AG08395 (cell line): ENCODE results near the gene MUSTN1.
A peak's percentile ranks its signal among the peaks of the same experiment; 100 is the strongest.

ENCODE experiments used
- DNase-seq: peaks from one replicate; pipeline ENCODE4 v3.0.0; 2012; ENCODE audit warnings: mixed read lengths, low spot score

The MUSTN1 gene

DNA sequence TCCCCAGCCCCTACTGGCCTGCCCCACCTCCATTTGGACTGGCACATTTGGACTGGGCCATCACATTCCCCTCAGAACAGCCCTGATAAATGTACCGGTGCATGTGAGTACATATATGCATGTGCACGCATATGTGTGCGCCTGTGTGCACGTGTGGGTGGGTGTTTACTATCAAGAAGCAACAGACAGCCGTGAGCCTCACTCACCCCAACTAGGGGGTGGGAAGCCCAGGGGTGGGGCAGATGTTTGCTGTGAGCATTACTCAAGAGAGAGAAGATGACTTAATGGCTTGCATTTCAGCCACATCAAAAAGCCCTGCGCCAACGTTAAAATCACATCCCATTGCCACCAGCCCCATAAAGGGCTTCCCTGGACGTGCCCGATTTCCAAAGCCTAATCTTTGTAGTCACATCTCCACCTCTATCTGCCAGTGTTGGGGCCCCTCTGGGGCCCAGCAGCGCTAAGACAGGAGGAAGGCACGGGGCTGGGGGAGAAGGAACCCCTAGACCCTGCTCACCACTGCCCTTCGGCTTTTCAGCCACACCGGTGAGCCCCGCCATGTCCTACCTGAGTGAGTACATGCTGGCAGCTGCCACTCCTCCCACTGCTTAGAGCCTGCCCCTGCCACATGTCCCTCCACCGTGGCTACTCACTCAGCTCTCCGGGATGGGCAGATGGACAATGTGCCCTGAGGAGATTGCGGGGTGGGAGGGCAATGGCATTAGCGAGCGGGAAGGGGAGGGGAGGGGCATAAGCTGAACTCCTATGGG is 29.4 kb downstream of the MUSTN1 start:
- DNase-seq = no peak

DNA sequence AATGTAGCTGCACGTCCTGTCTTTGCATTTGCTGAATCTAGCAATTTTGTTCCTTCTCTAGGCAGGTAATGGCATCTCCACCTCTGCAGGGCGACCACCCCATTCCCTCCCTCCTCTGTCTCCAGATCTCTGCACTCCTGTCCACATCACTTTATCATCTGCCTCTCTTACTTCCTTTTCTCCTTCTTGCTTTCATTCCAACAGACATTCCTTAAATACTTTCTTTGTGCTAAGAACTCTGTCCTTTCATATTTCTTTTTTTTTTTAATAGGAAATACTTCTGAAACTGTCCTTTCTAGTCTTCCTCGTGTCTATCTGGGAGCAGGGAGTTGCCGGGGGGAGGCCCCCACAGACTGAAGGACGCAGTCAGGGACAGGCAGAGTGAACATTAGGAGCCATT is 33.0 kb downstream of the MUSTN1 start:
- DNase-seq = peak; percentile 26

- DNase-seq = no peak
Measured at GRCh38 chr3:52800079-52800478, 34.7 kb downstream of the MUSTN1 start.

DNA sequence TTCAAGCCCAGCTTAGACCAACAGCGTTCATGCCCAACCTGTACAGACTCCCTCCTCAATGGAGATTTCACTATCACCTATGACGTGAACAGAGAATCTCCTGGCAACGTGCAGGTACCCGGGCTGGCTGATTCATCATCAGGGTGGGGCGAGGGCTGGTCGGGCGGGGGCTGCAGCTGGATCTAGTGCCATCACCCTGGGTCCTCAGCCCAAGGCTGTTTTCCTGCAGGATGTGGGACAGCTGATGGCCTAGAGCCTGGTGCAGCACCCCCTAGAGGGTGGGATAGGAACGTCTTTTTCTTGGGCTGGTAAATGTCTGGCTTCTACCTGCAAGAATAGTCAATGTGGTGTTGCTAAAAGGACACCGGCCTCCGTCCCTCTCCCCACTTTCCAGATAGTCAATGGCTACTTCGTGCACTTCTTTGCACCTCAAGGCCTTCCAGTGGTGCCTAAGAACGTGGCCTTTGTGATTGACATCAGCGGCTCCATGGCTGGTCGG is 35.8 kb downstream of the MUSTN1 start:
- no peak for DNase-seq

- no peak for DNase-seq
Measured at GRCh38 chr3:52798376-52798977, 36.3 kb downstream of the MUSTN1 start.

DNA sequence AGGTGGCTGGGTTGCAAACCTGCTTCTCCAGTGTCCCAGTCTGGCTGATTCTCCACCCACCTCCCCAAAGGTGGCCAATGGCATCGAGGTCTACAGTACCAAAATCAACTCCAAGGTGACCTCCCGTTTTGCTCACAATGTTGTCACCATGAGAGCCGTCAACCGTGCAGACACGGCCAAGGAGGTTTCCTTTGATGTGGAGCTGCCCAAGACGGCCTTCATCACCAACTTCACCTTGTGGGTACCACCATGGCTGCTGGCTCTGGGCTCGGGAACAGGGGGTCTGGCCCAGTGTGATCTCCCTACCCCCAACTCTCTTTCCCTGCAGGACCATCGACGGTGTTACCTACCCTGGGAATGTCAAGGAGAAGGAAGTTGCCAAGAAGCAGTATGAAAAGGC is 38.4 kb downstream of the MUSTN1 start:
- DNase-seq = no peak

DNA sequence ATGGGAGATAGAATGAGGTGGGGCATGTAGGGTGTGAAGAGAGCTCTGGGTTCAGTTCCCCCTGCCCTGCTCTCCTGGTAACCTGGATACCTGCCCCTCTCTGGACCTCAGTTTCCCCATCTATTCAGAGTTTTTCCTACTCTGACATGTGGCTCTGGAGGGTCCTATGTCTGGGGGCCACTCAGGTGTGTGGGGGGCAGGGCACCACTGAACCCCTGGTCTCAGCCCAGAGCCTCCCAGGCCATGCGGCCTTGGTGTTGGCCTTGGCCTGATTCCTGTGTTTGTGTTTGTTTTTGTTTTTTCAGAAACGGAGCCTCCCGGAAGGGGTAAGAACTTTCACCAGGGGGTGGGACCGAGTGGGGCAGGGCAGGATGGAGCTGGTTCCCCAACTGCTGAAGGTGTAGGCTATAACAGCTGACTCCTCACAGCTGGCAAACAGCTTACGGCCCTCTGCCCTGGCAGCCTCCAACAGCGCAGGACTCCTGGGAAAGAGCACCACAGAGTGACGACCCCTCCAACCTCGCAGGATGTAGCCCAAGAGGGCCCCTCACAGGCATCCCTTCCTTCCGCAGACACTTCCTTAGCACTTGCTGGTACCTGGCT is 39.4 kb downstream of the MUSTN1 start:
- DNase-seq = no peak

DNA sequence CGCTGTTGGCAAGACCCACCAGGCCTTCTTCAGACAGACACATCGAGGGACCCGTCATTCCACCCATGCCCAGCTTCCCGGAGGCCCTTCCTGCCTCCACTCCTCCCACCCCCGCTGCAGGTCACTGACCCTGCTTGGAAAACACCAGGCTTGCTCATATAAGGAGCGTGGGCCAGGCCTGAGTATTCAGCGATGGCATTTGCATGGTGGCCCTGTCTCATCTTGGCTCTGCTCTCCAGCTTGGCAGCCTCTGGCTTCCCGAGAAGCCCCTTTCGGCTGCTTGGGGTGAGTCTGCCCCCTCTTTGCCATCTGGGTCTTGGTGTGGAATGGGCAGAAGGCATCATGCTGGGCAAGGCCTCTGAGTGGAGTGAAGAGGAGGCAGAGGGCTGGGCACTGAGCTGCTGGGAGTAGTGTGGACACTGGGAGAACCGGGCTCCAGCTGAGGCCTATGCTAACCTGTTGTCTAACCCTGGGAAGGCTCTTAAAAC is 40.2 kb downstream of the MUSTN1 start, which contains the start of gene ITIH3:
Gene ITIH3, plus strand, starts transcription at position 185 of the 488 bp plus-strand sequence. Its CDS starts 8 bp downstream, at position 193.
- no peak for DNase-seq

DNA sequence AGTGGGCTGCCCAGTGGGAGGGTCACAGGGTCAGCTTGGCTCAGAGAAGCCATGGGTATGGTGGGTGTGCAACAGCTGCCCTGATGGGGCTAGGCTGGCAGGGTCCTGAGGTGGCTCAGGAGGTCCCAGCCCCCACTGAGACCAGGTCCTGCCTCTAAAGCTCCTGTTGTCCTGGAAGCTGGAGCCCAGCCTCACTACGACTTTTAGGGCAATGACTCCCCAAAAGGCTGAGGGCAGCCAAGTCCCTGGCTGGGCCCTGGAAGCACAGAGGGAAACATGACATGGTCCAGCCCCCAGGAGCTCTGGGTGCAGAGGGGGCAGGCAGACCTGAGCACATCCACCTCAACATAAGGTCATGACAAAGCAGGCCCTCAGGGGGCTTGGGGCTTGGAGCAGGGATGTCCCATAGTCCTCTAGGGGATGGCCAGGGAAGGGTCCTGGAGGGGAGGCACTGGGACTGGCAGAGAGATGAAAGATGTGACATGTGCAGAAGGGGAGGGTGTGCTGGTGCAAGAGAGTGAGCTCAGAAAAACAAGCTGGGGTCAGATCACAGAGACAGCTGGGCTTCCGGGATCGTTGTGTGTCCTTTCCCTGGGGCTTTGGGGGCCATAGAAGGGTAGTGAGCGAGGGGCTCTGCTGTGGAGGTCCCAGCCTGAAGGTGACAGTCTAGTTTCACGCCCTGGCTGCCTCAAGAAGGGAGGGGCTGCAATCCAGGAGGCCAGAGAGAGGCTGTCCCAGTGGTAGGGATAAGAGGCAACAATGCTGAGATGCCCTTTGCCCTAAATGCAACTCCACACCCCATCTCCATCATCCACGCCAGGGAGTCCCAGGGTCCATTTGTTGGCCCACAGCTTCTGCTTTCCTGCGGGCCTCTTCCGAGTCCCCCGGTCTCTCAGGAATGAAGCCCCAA is 40.9 kb downstream of the MUSTN1 start:
- DNase-seq = no peak

DNA sequence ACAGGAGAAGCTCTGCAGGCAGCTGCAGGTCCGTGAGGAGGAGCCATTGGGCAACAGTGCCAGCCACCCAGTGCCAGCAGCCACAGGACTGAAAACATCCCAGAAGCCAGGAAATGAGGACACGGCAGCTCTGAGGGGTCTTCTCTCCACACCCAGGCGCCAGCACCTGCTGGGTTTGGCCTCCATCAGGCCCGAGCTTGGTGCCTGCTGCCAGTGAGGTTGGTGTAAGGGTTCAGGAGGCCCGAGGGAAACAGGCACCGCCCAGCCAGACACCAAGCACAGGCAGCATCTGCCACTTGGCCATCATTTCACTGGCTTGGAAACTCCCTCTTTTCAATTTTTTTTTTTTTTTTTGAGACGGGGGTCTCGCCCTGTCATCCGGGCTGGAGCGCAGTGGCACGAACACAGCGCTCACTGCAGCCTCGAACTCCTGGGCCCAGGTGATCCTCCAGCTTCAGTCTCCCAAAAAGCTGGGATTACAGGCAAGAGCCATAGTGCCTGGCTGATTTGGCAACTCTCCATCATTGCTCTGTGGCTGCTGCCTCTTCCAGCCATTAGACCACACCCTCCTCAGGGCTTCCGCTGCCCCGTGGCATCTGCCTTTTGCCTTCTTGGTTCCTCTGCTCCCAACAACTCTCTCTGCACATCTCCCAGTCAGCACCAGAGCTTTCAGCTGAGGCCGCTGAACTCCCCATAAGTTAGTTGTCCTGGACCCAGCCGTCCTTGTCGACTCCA is 41.7 kb downstream of the MUSTN1 start:
- peak; percentile 65 for DNase-seq

- DNase-seq = no peak
Measured at GRCh38 chr3:52792413-52792812, 42.4 kb downstream of the MUSTN1 start.

DNA sequence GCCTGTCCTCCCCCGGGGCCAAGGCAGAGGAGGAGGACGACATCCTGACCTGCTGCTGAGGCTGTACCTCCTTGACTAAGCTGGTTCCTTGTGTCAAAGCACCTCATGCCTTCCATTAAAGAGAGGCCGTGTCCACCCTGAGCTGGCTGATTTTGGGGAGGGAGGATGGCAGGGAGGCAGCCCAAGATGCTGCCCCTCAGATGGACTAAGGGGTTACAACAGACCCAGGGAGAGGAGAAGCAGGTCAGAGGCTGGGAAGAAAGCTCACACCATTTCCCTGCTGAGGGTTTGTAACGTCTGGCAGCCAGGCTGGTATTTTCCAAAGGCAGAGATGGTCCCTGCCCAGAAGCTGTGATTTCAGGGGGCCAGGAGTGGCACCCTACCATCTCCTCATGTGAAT is 42.9 kb downstream of the MUSTN1 start:
- DNase-seq = no peak

DNA sequence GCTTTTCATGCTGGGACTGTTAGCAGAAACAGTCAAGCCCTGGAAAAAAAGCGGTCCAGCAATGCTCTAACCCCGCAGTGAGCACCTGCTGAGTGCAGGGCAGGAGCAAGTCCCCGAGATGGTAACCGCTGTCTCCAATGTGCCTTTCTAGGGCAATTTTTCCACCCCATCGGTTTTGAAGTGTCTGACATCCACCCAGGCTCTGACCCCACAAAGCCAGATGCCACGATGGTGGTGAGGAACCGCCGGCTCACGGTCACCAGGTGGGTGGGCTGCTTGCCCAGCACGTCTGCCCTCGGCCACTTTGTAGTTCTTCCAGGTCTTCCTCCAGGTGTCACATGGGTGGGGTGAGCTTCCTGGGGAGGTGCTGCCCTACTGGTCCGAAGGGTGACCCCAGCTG is 43.5 kb downstream of the MUSTN1 start:
- no peak for DNase-seq

DNA sequence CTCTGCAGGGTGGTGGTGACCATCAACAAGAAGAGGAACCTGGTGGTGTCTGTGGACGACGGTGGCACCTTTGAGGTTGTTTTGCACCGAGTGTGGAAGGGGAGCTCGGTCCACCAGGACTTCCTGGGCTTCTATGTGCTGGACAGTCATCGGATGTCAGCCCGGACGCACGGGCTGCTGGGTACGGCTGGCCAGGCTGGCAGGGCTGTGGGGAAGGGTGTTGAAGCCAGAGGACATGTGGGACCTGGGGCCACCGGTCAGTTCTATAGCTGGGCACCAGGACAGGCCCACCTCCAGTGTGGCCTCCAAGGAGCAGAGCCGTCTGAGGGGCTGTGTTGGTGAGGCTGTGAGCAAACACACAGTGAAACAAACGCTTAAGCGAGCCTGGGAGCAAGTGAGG is 44.1 kb downstream of the MUSTN1 start:
- DNase-seq = no peak

- no peak for DNase-seq
Measured at GRCh38 chr3:52790337-52790736, 44.5 kb downstream of the MUSTN1 start.

- DNase-seq = no peak
Measured at GRCh38 chr3:52789746-52790040, 45.1 kb downstream of the MUSTN1 start.

GRCh38 chr3:52788890-52789745 is 45.7 kb downstream of the MUSTN1 start:
- no peak for DNase-seq

- DNase-seq = peak; percentile 44
Measured at GRCh38 chr3:52787672-52788625, 46.9 kb downstream of the MUSTN1 start.

GRCh38 chr3:52787246-52787645 is 47.6 kb downstream of the MUSTN1 start:
- DNase-seq = no peak
